Measurements from ENCODE around the gene OR4C3. TPM values are rescaled to one million over a fixed set of nuclear protein-coding genes. Genes with fewer than 3 reads are reported as not detected.
"Not testable (repeated sequence)": the region's sequence is repeated elsewhere in the genome, so short reads cannot be mapped to it uniquely, and the experiment has no call there.

OR4C3 gene
- polyA plus RNA-seq, 1 experiment, result not detected

GRCh38 chr11:48354013-48354412 lies 29.3 kb downstream of the OR4C3 start:
- no peak for DNase-seq (ENCODE audit: low read depth, low spot score)
- Histone ChIP-seq H3K27me3 (ENCODE audit: control insufficient read depth, insufficient read depth, low read length) (no peaks in the 10 kb centered on the region), H3K9me3 (ENCODE audit: control insufficient read depth, insufficient read depth, low read length) (peaks cover 13% of the 10 kb centered on the region), H3K27ac (ENCODE audit: low read depth, low read length) (no peak overlapping the region), H3K4me3 (ENCODE audit: low read depth, low read length) (no peak overlapping the region)
- POLR2A ChIA-PET, result no interaction called here
- CTCF ChIA-PET, result no interaction called here
- TF ChIP-seq, protein P1, sequence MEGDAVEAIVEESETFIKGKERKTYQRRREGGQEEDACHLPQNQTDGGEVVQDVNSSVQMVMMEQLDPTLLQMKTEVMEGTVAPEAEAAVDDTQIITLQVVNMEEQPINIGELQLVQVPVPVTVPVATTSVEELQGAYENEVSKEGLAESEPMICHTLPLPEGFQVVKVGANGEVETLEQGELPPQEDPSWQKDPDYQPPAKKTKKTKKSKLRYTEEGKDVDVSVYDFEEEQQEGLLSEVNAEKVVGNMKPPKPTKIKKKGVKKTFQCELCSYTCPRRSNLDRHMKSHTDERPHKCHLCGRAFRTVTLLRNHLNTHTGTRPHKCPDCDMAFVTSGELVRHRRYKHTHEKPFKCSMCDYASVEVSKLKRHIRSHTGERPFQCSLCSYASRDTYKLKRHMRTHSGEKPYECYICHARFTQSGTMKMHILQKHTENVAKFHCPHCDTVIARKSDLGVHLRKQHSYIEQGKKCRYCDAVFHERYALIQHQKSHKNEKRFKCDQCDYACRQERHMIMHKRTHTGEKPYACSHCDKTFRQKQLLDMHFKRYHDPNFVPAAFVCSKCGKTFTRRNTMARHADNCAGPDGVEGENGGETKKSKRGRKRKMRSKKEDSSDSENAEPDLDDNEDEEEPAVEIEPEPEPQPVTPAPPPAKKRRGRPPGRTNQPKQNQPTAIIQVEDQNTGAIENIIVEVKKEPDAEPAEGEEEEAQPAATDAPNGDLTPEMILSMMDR (IDR thresholded peaks at IDR 0.05; ENCODE audit: low read depth, low read length), result no peak

GRCh38 chr11:48354677-48355076 lies 30.0 kb downstream of the OR4C3 start:
- peaks cover 13% of the 10 kb centered on the region for H3K9me3 ChIP-seq (ENCODE audit: control insufficient read depth, insufficient read depth, low read length)
- POLR2A ChIA-PET, result no interaction called here
- H3K27ac ChIP-seq (ENCODE audit: low read depth, low read length), result no peak overlapping the region
- no peaks in the 10 kb centered on the region for H3K27me3 ChIP-seq (ENCODE audit: control insufficient read depth, insufficient read depth, low read length)
- CTCF ChIA-PET, result no interaction called here
- DNase-seq (ENCODE audit: low read depth, low spot score), result no peak
- TF ChIP-seq, protein P1 (IDR thresholded peaks at IDR 0.05; ENCODE audit: low read depth, low read length), result no peak
- no peak overlapping the region for H3K4me3 ChIP-seq (ENCODE audit: low read depth, low read length)

DNA sequence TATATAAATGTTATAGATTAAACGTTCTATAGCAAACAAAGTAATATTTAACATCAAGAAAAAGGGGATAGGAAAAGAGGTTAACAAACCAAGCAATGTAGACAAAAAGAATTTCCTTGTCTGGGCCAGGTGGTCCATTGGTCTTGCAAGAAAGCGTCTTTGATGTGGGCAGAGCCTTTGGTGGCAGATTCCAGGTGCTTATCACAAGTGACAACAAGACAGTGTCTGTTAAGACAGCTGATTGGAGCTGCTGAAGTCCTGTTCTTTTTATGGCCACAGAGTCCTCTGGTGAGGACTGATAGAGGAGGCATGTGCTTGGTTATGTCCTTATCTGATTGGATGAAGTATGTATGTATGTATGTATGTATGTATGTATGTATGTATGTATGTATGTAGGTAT lies 36.6 kb downstream of the OR4C3 start:
- peaks cover 18% of the 10 kb centered on the region; the same call in 1 of the 2 replicates for H3K9me3 ChIP-seq (ENCODE audit: control insufficient read depth, insufficient read depth, low read length)
- DNase-seq (ENCODE audit: low read depth, low spot score); H3K27ac ChIP-seq (ENCODE audit: low read depth, low read length); H3K27me3 ChIP-seq (ENCODE audit: control insufficient read depth, insufficient read depth, low read length); CTCF ChIA-PET; H3K4me3 ChIP-seq (ENCODE audit: low read depth, low read length); POLR2A ChIA-PET: not testable (repeated sequence)

GRCh38 chr11:48366365-48366764 lies 41.6 kb downstream of the OR4C3 start, which contains the start of gene OR4C5:
Gene OR4C5 (minus strand): TSS chr11:48366465. CDS start chr11:48366465, 0 bp downstream.
- Histone ChIP-seq H3K9me3 (ENCODE audit: control insufficient read depth, insufficient read depth, low read length) (peaks cover 12% of the 10 kb centered on the region; the same call in 1 of the 2 replicates), H3K27ac (ENCODE audit: low read depth, low read length) (no peak within 1 kb of the TSS), H3K27me3 (ENCODE audit: control insufficient read depth, insufficient read depth, low read length) (no peaks in the 10 kb centered on the region), H3K4me3 (ENCODE audit: low read depth, low read length) (no peak within 1 kb of the TSS)
- TF ChIP-seq, protein P1 (IDR thresholded peaks at IDR 0.05; ENCODE audit: low read depth, low read length), result no peak
- DNase-seq (ENCODE audit: low read depth, low spot score), result no peak
- CTCF ChIA-PET, result no interaction called here
- POLR2A ChIA-PET, result no interaction called here

Other genes with a start within 250 kb of the OR4C3 start
- not detected in 2 replicates for gene OR4B1, start 108.1 kb upstream of the OR4C3 start, polyA plus RNA-seq (2011; rRNA removed)
- gene OR4X2, start 79.8 kb upstream of the OR4C3 start, polyA plus RNA-seq (2011; rRNA removed), result not detected in 2 replicates
- gene OR4X1, start 61.1 kb upstream of the OR4C3 start, polyA plus RNA-seq (2011; rRNA removed), result not detected in 2 replicates
- not detected in 2 replicates for gene OR4S1, start 18.7 kb upstream of the OR4C3 start, polyA plus RNA-seq (2011; rRNA removed)
- gene OR4C5, start 41.5 kb downstream of the OR4C3 start, polyA plus RNA-seq (2011; rRNA removed), result not detected in 2 replicates
- not detected in 2 replicates for gene OR4A47, start 163.9 kb downstream of the OR4C3 start, polyA plus RNA-seq (2011; rRNA removed)

Data from AG04450 (cell line).